Measurements from ENCODE around the gene DNAH7. TPM values are rescaled to one million over a fixed set of nuclear protein-coding genes. Genes with fewer than 3 reads are reported as not detected.
"Not testable (repeated sequence)": the region's sequence is repeated elsewhere in the genome, so short reads cannot be mapped to it uniquely, and the experiment has no call there.

Gene DNAH7
- total RNA-seq: 0.05 TPM
- long read RNA-seq: 0 reads

DNA sequence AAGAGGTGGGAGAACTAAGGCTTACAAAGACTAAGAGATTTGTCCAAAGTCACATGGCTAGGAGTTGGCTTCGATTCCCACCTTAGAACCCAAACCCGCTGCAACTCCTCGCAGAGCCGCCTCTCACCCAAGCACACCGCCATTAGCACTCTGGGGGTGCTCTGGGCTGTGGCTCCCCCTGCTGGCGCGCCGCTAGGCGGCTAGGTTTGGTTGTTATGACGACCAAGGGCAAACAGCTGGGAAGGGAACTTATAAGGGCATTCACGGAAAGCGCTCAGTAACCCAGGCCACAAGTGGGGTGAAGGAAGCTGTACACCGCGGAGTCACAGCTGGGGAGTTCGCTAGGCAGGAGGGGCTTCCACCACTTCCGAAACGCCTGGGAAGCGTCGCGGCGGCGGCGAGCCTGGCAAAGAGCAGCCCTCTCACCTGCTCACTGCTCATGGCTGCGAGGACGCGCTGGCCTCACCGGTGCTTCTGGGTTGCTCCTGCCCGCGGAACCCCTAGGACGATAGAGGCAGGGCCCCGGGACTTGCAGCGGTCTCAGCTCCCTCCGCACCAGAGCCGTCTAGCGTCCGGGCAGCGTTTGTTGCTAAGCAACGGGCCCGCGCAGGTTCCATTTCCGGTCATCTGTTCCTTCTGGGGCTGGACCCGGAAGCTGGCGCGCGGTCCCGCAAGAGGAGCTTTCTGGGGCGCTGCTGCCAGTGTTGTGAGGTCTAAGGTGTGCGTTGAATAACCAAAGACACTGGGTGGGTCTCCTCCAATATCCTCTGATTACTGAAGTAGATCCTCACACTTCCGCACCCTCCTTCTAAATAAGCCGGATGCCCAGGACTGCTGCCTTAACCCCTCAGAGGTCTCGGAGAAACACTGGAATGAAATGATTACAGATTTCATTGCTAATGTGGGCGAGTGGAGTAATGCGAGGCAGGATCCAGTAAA, at the start of gene DNAH7:
TSS of gene DNAH7 (minus strand) at position 567 of the 939 bp plus-strand sequence. CDS start at position 441, 126 bp downstream.
- peak; percentile 96 for DNase-seq (ENCODE audit: missing footprints)
- peak; percentile 96 for ATAC-seq
- intact Hi-C loops (cut with DNase I): loop anchor here (5.0 to 10.0 kb wide), 2 partner anchors 401 to 494 kb away; no protein-coding TSS in a partner anchor

GRCh38 chr2:196117214-196117705, 48.6 kb upstream of the DNAH7 start:
- intact Hi-C loops (cut with DNase I): no loop called here
- ATAC-seq (no peak), DNase-seq (ENCODE audit: missing footprints) (no peak)

DNA sequence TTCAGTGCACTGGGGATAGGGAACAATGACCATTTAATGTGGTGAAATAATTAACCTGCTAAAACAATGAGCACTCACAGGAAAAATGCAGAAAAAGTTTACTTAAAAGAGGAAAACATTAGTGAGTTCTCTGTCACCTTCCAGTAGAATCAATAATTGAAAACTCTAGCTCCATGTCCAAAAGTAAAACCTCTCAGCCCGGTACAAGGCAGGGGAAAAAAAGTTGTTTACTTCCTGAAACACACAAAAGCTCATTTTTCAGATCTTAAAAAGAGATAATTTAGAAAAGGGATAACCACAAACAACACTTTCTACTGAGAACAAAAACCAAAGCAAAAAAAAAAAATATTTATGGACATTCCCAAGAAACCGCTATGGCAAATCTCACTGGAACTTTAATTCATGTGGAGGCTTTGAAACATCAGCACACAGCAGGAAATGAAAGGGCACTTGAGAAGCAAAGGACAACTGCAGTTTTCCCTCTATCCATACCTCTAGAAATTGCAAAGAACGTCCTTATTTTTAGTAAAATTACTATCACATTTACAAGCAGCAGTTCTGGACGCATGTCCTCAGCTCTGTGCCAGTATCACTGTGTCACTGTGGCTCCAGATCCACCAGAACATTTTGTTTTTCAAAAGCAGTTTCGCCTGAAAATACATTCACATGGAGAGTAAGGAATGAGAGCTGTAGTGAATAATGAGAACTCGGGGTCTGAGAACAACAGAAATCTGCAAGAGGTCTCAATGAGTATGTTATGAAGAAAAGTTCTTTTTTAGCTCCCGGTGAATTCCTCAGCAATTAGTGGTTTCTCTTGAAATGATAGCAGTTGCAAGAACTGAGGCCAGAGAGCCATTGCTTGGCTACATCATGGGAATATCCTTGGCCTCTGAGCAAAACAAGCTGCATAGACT, 44.7 kb upstream of the DNAH7 start:
- ATAC-seq: peak; percentile 57
- intact Hi-C loops (cut with DNase I): no loop called here
- no peak for DNase-seq (ENCODE audit: missing footprints)

DNA sequence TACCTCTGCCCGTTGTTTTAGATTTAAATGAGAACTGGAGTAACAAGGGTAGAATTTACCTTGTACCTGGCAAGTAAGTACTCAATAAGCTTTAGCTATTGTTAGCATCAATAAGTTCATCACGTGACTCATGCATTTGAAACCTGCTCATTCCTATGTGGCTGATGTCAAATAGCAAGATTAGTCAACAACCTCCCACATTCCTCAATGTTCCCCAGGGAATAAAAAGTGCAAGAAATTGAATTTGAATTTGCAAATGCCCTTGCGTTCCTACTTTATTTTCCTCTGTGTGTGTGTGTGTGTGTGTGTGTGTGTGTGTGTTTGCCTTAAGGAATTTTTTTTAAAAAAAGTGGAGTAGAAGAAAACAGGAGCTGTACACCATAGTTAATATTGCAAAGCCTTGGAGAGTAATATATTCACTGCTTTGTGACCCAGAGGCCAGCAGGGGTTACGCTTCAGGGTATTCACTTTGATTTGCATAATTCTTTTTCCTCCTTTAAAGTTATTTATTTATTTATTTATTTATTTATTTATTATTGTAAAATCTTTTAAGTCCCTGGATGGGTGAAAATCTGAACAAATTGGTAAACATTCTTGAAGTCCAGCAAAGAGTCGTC, 43.9 kb upstream of the DNAH7 start:
- intact Hi-C loops (cut with DNase I): no loop called here
- ATAC-seq (no peak), DNase-seq (ENCODE audit: missing footprints) (no peak)

DNA sequence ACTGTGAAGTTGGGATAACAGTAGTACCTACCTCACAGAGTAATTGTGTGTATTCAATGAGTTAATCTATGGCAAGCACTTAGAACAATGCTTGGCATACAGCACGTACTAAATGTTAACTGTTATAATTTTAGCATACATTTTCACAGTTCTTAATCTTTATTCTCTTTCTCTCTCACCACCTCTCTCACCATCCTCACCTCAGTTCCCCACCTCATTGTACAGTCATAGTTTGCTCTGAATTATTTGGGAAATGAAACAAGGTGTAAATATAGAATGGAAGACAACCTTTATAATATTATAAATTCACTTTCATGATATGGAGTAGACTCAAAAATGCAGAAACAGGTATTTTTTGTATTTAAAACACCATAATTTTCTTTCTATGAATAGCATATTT, 40.0 kb upstream of the DNAH7 start:
- intact Hi-C loops (cut with DNase I): no loop called here
- DNase-seq (ENCODE audit: missing footprints) (no peak), ATAC-seq (no peak)

DNA sequence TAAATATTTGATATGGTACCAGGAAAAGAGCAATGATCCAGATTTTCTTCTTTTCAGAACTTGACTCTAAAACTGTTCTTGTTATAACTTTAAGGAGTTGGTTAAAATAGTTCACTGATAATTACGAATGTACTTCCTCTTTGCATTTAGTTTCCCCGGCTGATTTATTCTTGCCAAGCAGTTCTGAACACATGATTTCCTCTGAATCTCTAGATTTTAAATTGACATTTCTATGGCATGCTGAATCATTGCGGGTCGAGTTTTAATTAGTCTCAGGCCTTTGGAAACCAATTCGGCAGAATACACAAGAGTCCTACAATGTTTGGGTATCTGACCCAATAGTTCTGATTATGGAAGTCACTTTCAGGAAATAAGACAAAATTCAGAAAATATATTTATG, 37.3 kb upstream of the DNAH7 start:
- ATAC-seq: no peak
- intact Hi-C loops (cut with DNase I): no loop called here
- DNase-seq (ENCODE audit: missing footprints): no peak

DNA sequence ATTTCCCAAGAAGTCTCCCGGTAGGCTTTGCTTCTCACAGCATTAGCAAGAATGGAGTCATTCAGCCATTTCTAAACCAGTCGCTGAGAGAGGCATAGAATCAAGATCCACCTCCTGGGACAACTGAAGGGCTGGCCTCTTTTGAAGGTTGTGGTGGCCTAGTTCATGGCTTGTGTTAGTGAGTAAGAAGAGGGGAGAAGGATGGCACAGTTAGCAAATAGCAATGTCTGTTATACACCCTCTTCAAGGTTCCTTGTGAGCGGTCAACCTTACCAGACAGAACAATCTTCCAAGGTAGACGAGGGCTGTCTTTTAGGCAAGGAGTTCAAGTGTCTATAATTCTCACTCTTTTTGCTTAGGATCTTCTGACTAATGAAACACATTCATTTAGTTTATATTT, 35.4 kb upstream of the DNAH7 start:
- ATAC-seq (no peak), DNase-seq (ENCODE audit: missing footprints) (no peak)
- intact Hi-C loops (cut with DNase I): no loop called here

DNA sequence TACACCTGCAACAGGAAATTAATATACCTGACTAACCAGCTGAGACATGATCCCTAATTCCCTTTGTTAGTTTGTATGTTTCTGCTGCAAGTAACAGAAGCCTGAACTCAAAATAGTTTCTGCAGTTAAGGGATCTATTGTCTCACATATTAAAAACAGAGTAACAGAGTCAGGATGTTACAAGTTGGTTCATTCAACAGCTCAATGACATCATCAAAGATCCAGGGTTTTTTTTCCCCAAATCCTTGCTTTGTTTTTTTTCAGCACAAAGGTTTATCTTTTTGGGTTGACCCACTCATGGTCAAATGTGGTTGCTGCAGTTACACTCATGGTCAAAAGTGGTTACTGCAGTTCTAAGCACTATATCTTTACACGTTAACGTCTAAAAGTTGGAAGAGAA, 35.0 kb upstream of the DNAH7 start:
- ATAC-seq (no peak), DNase-seq (ENCODE audit: missing footprints) (no peak)
- intact Hi-C loops (cut with DNase I): no loop called here

DNA sequence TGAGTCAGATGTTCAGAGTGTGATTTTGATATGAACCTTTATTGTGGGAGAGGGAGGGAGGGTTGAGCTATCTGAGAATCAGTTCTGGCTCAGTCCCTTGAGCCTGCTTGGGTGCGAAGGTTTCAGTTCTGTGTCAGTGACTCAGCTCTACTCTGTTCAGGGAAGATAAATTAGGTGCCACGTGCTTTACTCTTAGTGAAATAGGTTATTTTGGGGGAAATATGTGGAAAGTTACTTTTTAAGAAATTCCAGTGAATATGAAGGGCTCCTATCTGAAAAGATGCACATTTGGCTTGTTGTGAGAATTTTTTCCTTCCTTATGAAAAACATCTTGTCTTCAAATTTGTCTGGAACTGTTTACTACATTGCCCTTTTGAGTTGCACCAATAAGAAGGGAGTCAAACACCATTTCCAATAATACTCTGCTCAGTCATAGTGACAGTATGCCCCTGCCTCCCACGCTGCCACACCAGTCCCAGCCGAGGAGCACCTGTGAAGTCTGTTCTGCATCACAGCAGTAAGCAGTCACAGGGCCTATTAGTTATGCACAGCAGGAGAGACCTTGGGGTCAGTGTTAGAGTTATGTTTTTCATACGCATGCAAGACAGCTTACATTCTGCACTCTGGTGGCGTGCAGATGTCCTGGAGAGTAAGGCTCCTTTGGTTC, 32.8 kb upstream of the DNAH7 start:
- intact Hi-C loops (cut with DNase I): no loop called here
- DNase-seq (ENCODE audit: missing footprints) (no peak), ATAC-seq (no peak)

- intact Hi-C loops (cut with DNase I): no loop called here
- DNase-seq (ENCODE audit: missing footprints) (no peak), ATAC-seq (no peak)
These were observed 31.3 kb upstream of the DNAH7 start for GRCh38 chr2:196099916-196100315.

- intact Hi-C loops (cut with DNase I): no loop called here
- ATAC-seq: no peak
- no peak for DNase-seq (ENCODE audit: missing footprints)
These were observed 29.4 kb upstream of the DNAH7 start for GRCh38 chr2:196097864-196098660.

- DNase-seq (ENCODE audit: missing footprints): no peak
- ATAC-seq: no peak
- intact Hi-C loops (cut with DNase I): no loop called here
These were observed 28.5 kb upstream of the DNAH7 start for GRCh38 chr2:196096982-196097745.

DNA sequence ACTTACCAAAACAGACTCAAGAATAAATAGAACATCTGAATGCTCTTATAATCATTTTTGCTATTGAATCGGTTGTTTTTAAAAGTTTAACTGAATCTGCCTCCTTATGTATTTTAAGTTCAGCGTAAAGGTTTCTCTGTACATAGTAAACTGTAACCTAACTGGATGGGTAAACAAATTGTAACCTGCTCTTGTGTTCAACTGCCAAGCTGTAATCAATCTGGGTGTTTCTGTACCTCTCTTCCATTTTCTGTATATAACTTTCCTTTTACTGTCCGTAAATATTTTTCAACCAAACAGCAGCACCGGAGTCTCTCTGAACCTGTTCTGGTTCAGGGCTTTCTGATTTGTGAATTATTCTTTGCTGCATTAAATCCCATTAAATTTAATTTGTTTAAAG, 27.6 kb upstream of the DNAH7 start:
- ATAC-seq (no peak), DNase-seq (ENCODE audit: missing footprints) (no peak)
- intact Hi-C loops (cut with DNase I): no loop called here

GRCh38 chr2:196089448-196089847, 20.8 kb upstream of the DNAH7 start:
- ATAC-seq; intact Hi-C loops (cut with DNase I); DNase-seq (ENCODE audit: missing footprints): not testable (repeated sequence)

- DNase-seq (ENCODE audit: missing footprints) (no peak), ATAC-seq (no peak)
- intact Hi-C loops (cut with DNase I): no loop called here
These were observed 19.6 kb upstream of the DNAH7 start for GRCh38 chr2:196088203-196088602.

DNA sequence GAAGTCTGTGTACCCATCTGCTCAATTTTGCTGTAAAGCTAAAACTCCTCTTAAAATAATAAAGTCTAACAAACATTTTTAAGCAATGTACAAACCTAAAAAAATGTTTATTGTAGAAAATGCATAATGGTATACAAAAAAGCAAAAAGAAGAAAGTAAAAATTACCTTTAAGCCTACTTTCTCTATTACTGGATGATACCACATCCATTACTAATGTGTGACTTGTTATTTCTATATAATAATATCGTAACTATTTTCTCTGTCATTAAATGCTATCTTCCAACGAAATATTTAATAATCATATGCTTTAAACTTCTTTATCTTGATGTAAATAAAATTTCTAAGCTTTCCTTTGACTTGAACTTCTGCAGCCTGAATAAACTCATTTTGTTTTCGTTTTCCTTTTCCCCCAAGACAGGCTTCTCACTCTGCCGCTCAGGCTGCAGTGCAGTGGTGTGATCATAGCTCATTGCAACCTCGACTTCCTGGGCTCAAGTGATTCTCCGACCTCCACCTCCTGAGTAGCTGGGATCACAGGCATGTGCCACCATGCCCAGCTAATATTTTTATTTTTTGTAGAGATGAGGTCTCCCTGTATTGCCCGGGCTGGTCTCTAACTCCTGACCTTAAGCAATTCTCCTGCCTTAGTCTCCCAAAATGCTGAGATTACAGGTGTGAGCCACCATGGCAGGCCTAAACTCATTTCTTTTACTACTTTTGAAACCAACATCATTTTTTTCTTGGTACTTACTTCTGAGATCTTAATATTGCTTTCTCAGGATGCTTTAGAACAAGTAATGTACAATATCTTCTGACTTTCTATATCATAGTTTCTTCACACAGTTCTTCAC, 18.1 kb upstream of the DNAH7 start:
- DNase-seq (ENCODE audit: missing footprints) (no peak), ATAC-seq (no peak)
- intact Hi-C loops (cut with DNase I): no loop called here

All from Right ventricle myocardium inferior (tissue), 1 donor.